ENCODE results near the gene TMEM134. TPM values are rescaled to one million over a fixed set of nuclear protein-coding genes. Genes with fewer than 3 reads are reported as not detected.

Gene TMEM134
- total RNA-seq, 4 donors from 2014 or later = 21.4 to 85.5 (median 36.2) TPM

- no peak for TF ChIP-seq CTCF (IDR thresholded peaks at IDR 0.05; ENCODE audit: low read depth)
Measured at GRCh38 chr11:67428052-67429001, 40.7 kb downstream of the TMEM134 start, which contains the start of gene RPS6KB2. RPS6KB2 (plus strand) TSS chr11:67428494; CDS start chr11:67428546, 52 bp downstream.

GRCh38 chr11:67423891-67424613 is 45.0 kb downstream of the TMEM134 start:
- no peak for TF ChIP-seq CTCF (IDR thresholded peaks at IDR 0.05; ENCODE audit: low read depth)

GRCh38 chr11:67423466-67423865 is 45.6 kb downstream of the TMEM134 start:
- TF ChIP-seq CTCF (IDR thresholded peaks at IDR 0.05; ENCODE audit: low read depth) = no peak

GRCh38 chr11:67422891-67423290 is 46.2 kb downstream of the TMEM134 start:
- TF ChIP-seq CTCF (IDR thresholded peaks at IDR 0.05; ENCODE audit: low read depth) = no peak

GRCh38 chr11:67421430-67422031 is 47.5 kb downstream of the TMEM134 start:
- TF ChIP-seq CTCF (IDR thresholded peaks at IDR 0.05; ENCODE audit: low read depth) = no peak

- TF ChIP-seq CTCF (IDR thresholded peaks at IDR 0.05; ENCODE audit: low read depth) = no peak
Measured at GRCh38 chr11:67420646-67421429, 48.2 kb downstream of the TMEM134 start.

Measured in subcutaneous adipose tissue (tissue), 4 donors.